ENCODE measurements around the gene SPAG16. TPM values are rescaled to one million over a fixed set of nuclear protein-coding genes. Genes with fewer than 3 reads are reported as not detected.

Gene SPAG16
- total RNA-seq, 1 donor from 2014 or later: 16.7 TPM

DNA sequence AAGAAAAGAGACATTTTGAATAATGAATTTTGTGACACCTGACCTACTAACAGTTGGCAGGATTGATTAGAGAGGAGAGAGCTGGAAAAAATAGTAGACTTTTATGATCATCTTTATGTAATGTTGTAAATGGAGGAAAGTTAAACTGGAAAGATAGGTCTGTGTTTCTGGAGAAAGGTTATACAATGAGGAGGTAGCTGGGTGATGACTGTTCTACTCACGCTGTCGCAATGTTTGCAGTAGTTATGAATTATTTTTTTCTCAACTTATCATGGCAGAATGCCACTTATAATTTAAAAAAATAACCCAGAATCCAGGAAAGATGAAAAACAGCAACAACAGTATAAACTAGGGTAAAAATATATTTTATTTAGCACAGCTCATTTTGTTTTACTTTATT is 364.9 kb downstream of the SPAG16 start:
- no peak overlapping the region for H3K27ac Mint-ChIP-seq (ENCODE audit: unreplicated experiment)
- no peak overlapping the region for H3K4me2 ChIP-seq (ENCODE audit: low read length)
- no peak overlapping the region for H2AFZ ChIP-seq (ENCODE audit: low read depth, low read length)
- H3K4me3 Mint-ChIP-seq (ENCODE audit: unreplicated experiment): no peak overlapping the region
- H3K27me3 ChIP-seq (ENCODE audit: insufficient read depth, low read length): no peaks in the 10 kb centered on the region
- no peaks in the 10 kb centered on the region for H3K36me3 Mint-ChIP-seq (ENCODE audit: low read depth, unreplicated experiment)
- no peak overlapping the region for H3K27ac ChIP-seq (ENCODE audit: low read depth, low read length)
- peaks cover 4% of the 10 kb centered on the region for H3K9me3 Mint-ChIP-seq (ENCODE audit: unreplicated experiment)
- H4K20me1 ChIP-seq (ENCODE audit: insufficient read depth, low read length): no peaks in the 10 kb centered on the region
- H3K4me1 Mint-ChIP-seq (ENCODE audit: low read depth, unreplicated experiment): peaks cover 3% of the 10 kb centered on the region
- H3K9ac ChIP-seq (ENCODE audit: low read length): no peak overlapping the region
- DNase-seq (ENCODE audit: low read depth) (no peak), FAIRE-seq (no peak)
- no peaks in the 10 kb centered on the region for H3K4me1 ChIP-seq (ENCODE audit: insufficient read depth, low read length)
- H3K36me3 ChIP-seq (ENCODE audit: insufficient read depth, low read length): no peaks in the 10 kb centered on the region
- H3K79me2 ChIP-seq (ENCODE audit: insufficient read depth, low read length): no peaks in the 10 kb centered on the region
- TF ChIP-seq EZH2 (IDR thresholded peaks at IDR 0.05; ENCODE audit: insufficient read depth, low read length): no peak
- TF ChIP-seq, protein P1, sequence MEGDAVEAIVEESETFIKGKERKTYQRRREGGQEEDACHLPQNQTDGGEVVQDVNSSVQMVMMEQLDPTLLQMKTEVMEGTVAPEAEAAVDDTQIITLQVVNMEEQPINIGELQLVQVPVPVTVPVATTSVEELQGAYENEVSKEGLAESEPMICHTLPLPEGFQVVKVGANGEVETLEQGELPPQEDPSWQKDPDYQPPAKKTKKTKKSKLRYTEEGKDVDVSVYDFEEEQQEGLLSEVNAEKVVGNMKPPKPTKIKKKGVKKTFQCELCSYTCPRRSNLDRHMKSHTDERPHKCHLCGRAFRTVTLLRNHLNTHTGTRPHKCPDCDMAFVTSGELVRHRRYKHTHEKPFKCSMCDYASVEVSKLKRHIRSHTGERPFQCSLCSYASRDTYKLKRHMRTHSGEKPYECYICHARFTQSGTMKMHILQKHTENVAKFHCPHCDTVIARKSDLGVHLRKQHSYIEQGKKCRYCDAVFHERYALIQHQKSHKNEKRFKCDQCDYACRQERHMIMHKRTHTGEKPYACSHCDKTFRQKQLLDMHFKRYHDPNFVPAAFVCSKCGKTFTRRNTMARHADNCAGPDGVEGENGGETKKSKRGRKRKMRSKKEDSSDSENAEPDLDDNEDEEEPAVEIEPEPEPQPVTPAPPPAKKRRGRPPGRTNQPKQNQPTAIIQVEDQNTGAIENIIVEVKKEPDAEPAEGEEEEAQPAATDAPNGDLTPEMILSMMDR (IDR thresholded peaks at IDR 0.05; ENCODE audit: insufficient read depth, low read depth, low read length): no peak
- H3K27me3 Mint-ChIP-seq (ENCODE audit: low read depth, unreplicated experiment): no peaks in the 10 kb centered on the region
- no peaks in the 10 kb centered on the region for H3K9me3 ChIP-seq (ENCODE audit: insufficient read depth, low read depth, low read length)
- H3K4me3 ChIP-seq (ENCODE audit: insufficient read depth, low read depth, low read length): no peak overlapping the region

GRCh38 chr2:213664817-213665216 is 380.6 kb downstream of the SPAG16 start:
- DNase-seq (ENCODE audit: low read depth) (no peak), FAIRE-seq (no peak)
- no peaks in the 10 kb centered on the region for H4K20me1 ChIP-seq (ENCODE audit: insufficient read depth, low read length)
- Mint-ChIP-seq H3K27ac (ENCODE audit: unreplicated experiment) (no peak overlapping the region), H3K4me1 (ENCODE audit: low read depth, unreplicated experiment) (no peaks in the 10 kb centered on the region), H3K27me3 (ENCODE audit: low read depth, unreplicated experiment) (no peaks in the 10 kb centered on the region), H3K36me3 (ENCODE audit: low read depth, unreplicated experiment) (no peaks in the 10 kb centered on the region), H3K9me3 (ENCODE audit: unreplicated experiment) (peaks cover 4% of the 10 kb centered on the region), H3K4me3 (ENCODE audit: unreplicated experiment) (no peak overlapping the region)
- no peak overlapping the region for H3K9ac ChIP-seq (ENCODE audit: low read length)
- H2AFZ ChIP-seq (ENCODE audit: low read depth, low read length): no peak overlapping the region
- no peak overlapping the region for H3K4me3 ChIP-seq (ENCODE audit: insufficient read depth, low read depth, low read length)
- no peak overlapping the region for H3K27ac ChIP-seq (ENCODE audit: low read depth, low read length)
- TF ChIP-seq, protein P1 (IDR thresholded peaks at IDR 0.05; ENCODE audit: insufficient read depth, low read depth, low read length): no peak
- no peak for TF ChIP-seq EZH2 (IDR thresholded peaks at IDR 0.05; ENCODE audit: insufficient read depth, low read length)
- no peaks in the 10 kb centered on the region for H3K27me3 ChIP-seq (ENCODE audit: insufficient read depth, low read length)
- no peaks in the 10 kb centered on the region for H3K79me2 ChIP-seq (ENCODE audit: insufficient read depth, low read length)
- H3K36me3 ChIP-seq (ENCODE audit: insufficient read depth, low read length): no peaks in the 10 kb centered on the region
- H3K9me3 ChIP-seq (ENCODE audit: insufficient read depth, low read depth, low read length): peaks cover 10% of the 10 kb centered on the region
- H3K4me1 ChIP-seq (ENCODE audit: insufficient read depth, low read length): no peaks in the 10 kb centered on the region
- no peak overlapping the region for H3K4me2 ChIP-seq (ENCODE audit: low read length)

DNA sequence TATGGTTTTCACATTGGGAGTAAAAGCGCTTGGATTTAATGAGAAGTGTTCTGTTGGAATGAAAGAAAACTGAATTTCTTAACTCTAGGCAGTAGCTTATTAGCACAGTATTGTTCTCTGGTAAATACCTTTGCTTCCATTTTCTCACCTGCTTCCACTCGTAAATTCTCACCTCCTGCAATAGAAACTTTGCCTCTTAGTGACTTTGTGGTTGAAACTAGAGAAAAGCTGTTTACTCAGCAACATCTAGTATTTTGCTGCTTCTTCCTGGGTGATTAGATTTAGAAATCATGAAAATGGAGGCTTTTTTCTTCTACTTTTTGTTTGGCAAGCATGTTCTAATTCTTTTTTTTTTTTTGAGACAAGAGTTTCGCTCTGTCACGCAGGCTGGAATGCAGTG is 385.4 kb downstream of the SPAG16 start:
- no peak for TF ChIP-seq EZH2 (IDR thresholded peaks at IDR 0.05; ENCODE audit: insufficient read depth, low read length)
- TF ChIP-seq, protein P1 (IDR thresholded peaks at IDR 0.05; ENCODE audit: insufficient read depth, low read depth, low read length): no peak
- no peak overlapping the region for H2AFZ ChIP-seq (ENCODE audit: low read depth, low read length)
- Mint-ChIP-seq H3K4me3 (ENCODE audit: unreplicated experiment) (no peak overlapping the region), H3K27ac (ENCODE audit: unreplicated experiment) (no peak overlapping the region), H3K27me3 (ENCODE audit: low read depth, unreplicated experiment) (no peaks in the 10 kb centered on the region), H3K36me3 (ENCODE audit: low read depth, unreplicated experiment) (no peaks in the 10 kb centered on the region), H3K9me3 (ENCODE audit: unreplicated experiment) (peaks cover 4% of the 10 kb centered on the region), H3K4me1 (ENCODE audit: low read depth, unreplicated experiment) (no peaks in the 10 kb centered on the region)
- no peak for FAIRE-seq
- peaks cover 2% of the 10 kb centered on the region for H3K9me3 ChIP-seq (ENCODE audit: insufficient read depth, low read depth, low read length)
- H4K20me1 ChIP-seq (ENCODE audit: insufficient read depth, low read length): no peaks in the 10 kb centered on the region
- no peaks in the 10 kb centered on the region for H3K36me3 ChIP-seq (ENCODE audit: insufficient read depth, low read length)
- H3K27me3 ChIP-seq (ENCODE audit: insufficient read depth, low read length): no peaks in the 10 kb centered on the region
- H3K27ac ChIP-seq (ENCODE audit: low read depth, low read length): no peak overlapping the region
- no peak overlapping the region for H3K4me2 ChIP-seq (ENCODE audit: low read length)
- H3K4me3 ChIP-seq (ENCODE audit: insufficient read depth, low read depth, low read length): no peak overlapping the region
- no peak for DNase-seq (ENCODE audit: low read depth)
- no peaks in the 10 kb centered on the region for H3K4me1 ChIP-seq (ENCODE audit: insufficient read depth, low read length)
- no peak overlapping the region for H3K9ac ChIP-seq (ENCODE audit: low read length)
- no peaks in the 10 kb centered on the region for H3K79me2 ChIP-seq (ENCODE audit: insufficient read depth, low read length)

All from astrocyte (in vitro differentiated cells and primary cell).